ENCODE measurements around the gene MATN1.

DNA sequence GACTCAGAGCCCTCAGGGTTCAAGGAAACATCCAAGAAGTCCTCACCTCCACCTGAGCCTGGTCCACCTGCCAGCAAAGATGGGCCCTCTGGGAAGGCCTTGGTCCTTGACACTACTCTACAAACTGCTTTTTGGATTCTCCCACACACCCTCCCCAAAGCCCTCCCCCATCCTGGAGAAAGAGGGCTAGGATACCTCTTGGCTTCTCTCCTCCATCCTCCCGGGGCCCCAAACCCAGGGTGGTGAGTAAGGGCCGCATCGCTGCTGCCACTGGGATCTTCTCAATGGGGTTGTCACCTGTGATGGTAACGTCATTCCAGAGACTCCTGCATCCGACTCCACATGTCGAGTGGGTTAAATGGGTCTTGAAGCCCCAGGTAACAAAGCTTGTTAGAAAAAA is 26.6 kb downstream of the MATN1 start:
- TF ChIP-seq CTCF (IDR thresholded peaks at IDR 0.05; ENCODE audit: low read depth, low read length, missing input control) (no peak), ZBTB33 (IDR thresholded peaks at IDR 0.05) (no peak)
